HepG2 (cell line): Measurements from ENCODE around the gene IQCK. TPM values are rescaled to one million over a fixed set of nuclear protein-coding genes. Genes with fewer than 3 reads are reported as not detected.

Experiments used
- BCL6 ChIP-seq: IDR thresholded peaks from 2 replicates; pipeline ENCODE4 v1.6.1; 2016; ENCODE audit warnings: missing genetic modification reagents, missing compliant biosample characterization
- DNMT3B ChIP-seq: conservative IDR thresholded peaks from 2 replicates; pipeline ENCODE4 v1.6.1; 2016; ENCODE audit warnings: missing biosample characterization, control low read depth
- EZH2 ChIP-seq: conservative IDR thresholded peaks from 2 replicates; pipeline ENCODE4 v1.6.1; 2012; ENCODE audit warnings: mild to moderate bottlenecking, low read depth, low read length, moderate library complexity
- FOXA1 ChIP-seq, 2 experiments: fragments of 450-650 bp in 1 of 2; sonication (generic) in 1 of 2; formaldehyde crosslinking in 1 of 2; IDR thresholded peaks; 2 replicates each; pipeline versions ENCODE4 v1.4.0 to v1.6.1; 2016 to 2020; ENCODE audit warnings: missing genetic modification reagents in 1 of 2
- KAT7 ChIP-seq: IDR thresholded peaks from 2 replicates; pipeline ENCODE4 v1.6.1; 2018; ENCODE audit warnings: borderline replicate concordance, missing compliant biosample characterization
- NFYC ChIP-seq: IDR thresholded peaks from 2 replicates; pipeline ENCODE4 v1.6.1; 2016; ENCODE audit warnings: missing genetic modification reagents, missing compliant biosample characterization
- PATZ1 ChIP-seq: sonication (generic); formaldehyde crosslinking; IDR thresholded peaks from 2 replicates; pipeline ENCODE4 v1.4.0; 2020; ENCODE audit warnings: missing genetic modification reagents
- PRPF4 ChIP-seq: fragments of 200-400 bp; formaldehyde crosslinking; IDR thresholded peaks from 2 replicates; pipeline ENCODE4 v1.6.1; 2016; ENCODE audit warnings: low read length, low read depth; ENCODE audit not compliant: poor library complexity, severe bottlenecking
- PTBP1 ChIP-seq: fragments of 200-400 bp; formaldehyde crosslinking; IDR thresholded peaks from 2 replicates; pipeline ENCODE4 v1.6.1; 2018; ENCODE audit warnings: low read length, low read depth; ENCODE audit not compliant: poor library complexity, severe bottlenecking
- RXRB ChIP-seq: IDR thresholded peaks from 2 replicates; pipeline ENCODE4 v1.6.1; 2016; ENCODE audit warnings: borderline replicate concordance, missing genetic modification reagents, missing compliant biosample characterization
- TAF15 ChIP-seq: fragments of 200-400 bp; formaldehyde crosslinking; IDR thresholded peaks from one replicate; pipeline ENCODE4 v1.6.1; 2018; ENCODE audit warnings: mild to moderate bottlenecking, low read depth, low read length; ENCODE audit not compliant: poor library complexity, severe bottlenecking
- TBX2 ChIP-seq: sonication (generic); formaldehyde crosslinking; IDR thresholded peaks from 2 replicates; pipeline ENCODE4 v1.5.0; 2020; ENCODE audit warnings: missing genetic modification reagents, mild to moderate bottlenecking, borderline replicate concordance
- YEATS4 ChIP-seq: sonication (generic); formaldehyde crosslinking; IDR thresholded peaks from 2 replicates; pipeline ENCODE4 v1.4.0; 2020; ENCODE audit warnings: missing genetic modification reagents, borderline replicate concordance
- ZNF775 ChIP-seq: sonication (generic); formaldehyde crosslinking; IDR thresholded peaks from 2 replicates; pipeline ENCODE4 v1.4.0; 2020; ENCODE audit warnings: missing genetic modification reagents, mild to moderate bottlenecking, moderate library complexity, borderline replicate concordance
- ZNF780A ChIP-seq: sonication (generic); formaldehyde crosslinking; IDR thresholded peaks from 2 replicates; pipeline ENCODE4 v1.8.0; 2022; ENCODE audit warnings: mild to moderate bottlenecking, missing genetic modification reagents, moderate library complexity
- ZNF788 ChIP-seq: sonication (generic); formaldehyde crosslinking; IDR thresholded peaks from 2 replicates; pipeline ENCODE4 v1.5.0; 2020; ENCODE audit warnings: mild to moderate bottlenecking, missing genetic modification reagents, borderline replicate concordance
- ZNF839 ChIP-seq: sonication (generic); formaldehyde crosslinking; IDR thresholded peaks from 2 replicates; pipeline ENCODE4 v1.4.0; 2020; ENCODE audit warnings: missing genetic modification reagents, mild to moderate bottlenecking, borderline replicate concordance
- polyA plus RNA-seq, 8 experiments: library from polyadenylated mRNA; depleted of rRNA in 3 of 8; stranded (reverse) in 7 of 8; unstranded in 1 of 8; fragments of >200 nt; fragmentation: Illumina TruSeq in 4 of 8; extraction: Trizol in 4 of 8; gene quantifications; 2 replicates each; pipeline versions ENCODE4 v1.2.1 to v1.2.3, GENCODE V29; 2011 to 2016; ENCODE audit warnings: low read depth in 4 of 8, missing spikeins in 1 of 8, mixed read lengths in 1 of 8; ENCODE audit not compliant: insufficient read depth in 1 of 8
- total RNA-seq, 5 experiments: library from RNA; depleted of rRNA; stranded (reverse); fragments of >200 nt; fragmentation: Illumina TruSeq; extraction: Trizol; gene quantifications; 2 replicates each; pipeline ENCODE4 v1.2.3, GENCODE V29; 2016; ENCODE audit warnings: low read depth in 1 of 5
- TF ChIP-seq, protein P1 (sequence below): sonication (generic); formaldehyde crosslinking; IDR thresholded peaks from 2 replicates; pipeline ENCODE4 v1.4.0; 2020; ENCODE audit warnings: mild to moderate bottlenecking, low read depth, missing genetic modification reagents
- TF ChIP-seq, protein P2 (sequence below): sonication (generic); formaldehyde crosslinking; IDR thresholded peaks from 2 replicates; pipeline ENCODE4 v1.8.0; 2022; ENCODE audit warnings: mild to moderate bottlenecking, missing genetic modification reagents, borderline replicate concordance
- TF ChIP-seq, protein P3 (sequence below): IDR thresholded peaks from 2 replicates; pipeline ENCODE4 v1.6.1; 2016; ENCODE audit warnings: low read depth
- TF ChIP-seq, protein P4 (sequence below): IDR thresholded peaks from 2 replicates; pipeline ENCODE4 v1.6.1; 2016; ENCODE audit warnings: missing genetic modification reagents, missing compliant biosample characterization

The IQCK gene
- total and polyA plus RNA-seq, 2 of the 13 experiments (the other 11 are each of a cell fraction or from before 2014, with no cell fraction given) = 5.1 to 7.3 TPM

DNA sequence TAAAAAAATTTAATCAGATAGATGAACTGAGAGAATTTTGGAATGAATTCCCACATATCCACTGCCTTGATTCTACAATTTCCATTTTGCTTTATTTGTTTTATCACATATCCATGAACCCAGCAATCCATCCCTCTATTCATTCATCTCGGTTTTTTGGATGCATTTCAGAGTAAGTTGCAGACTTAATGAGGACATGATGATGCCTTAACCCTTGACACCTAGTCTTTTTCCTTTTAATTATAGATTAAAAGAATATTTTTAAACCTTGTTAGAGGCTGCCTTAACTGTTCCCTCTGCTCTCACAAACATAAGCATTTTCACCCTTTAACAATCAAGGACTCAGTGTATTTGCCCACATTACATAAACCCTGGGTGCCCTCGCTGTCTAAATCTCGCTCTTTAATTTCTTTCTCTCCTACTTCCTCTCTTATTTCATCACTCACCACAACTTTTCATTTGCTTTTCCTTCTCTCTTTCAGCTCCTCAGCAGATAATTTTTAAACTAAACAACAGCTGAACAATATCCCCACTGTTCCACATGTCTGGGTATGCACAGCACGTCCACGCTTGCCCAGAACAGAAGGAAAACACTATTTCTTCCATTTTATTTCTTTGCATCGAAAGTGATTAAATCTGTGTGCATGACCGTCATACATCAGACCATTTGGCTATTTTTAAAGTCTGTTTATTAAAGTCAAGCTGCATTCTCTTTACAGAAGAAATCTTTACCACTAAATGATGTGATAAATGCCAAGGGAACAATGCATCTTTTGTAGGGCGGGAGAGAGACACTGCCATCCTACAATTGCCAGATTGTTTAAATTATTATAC lies 39.9 kb downstream of the IQCK start (continued):
- TF ChIP-seq PATZ1 = peak; percentile 39; the same call in 1 of the 2 replicates
- TF ChIP-seq, protein P1, sequence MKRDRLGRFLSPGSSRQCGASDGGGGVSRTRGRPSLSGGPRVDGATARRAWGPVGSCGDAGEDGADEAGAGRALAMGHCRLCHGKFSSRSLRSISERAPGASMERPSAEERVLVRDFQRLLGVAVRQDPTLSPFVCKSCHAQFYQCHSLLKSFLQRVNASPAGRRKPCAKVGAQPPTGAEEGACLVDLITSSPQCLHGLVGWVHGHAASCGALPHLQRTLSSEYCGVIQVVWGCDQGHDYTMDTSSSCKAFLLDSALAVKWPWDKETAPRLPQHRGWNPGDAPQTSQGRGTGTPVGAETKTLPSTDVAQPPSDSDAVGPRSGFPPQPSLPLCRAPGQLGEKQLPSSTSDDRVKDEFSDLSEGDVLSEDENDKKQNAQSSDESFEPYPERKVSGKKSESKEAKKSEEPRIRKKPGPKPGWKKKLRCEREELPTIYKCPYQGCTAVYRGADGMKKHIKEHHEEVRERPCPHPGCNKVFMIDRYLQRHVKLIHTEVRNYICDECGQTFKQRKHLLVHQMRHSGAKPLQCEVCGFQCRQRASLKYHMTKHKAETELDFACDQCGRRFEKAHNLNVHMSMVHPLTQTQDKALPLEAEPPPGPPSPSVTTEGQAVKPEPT (CRISPR knock-in tag) = no peak
- TF ChIP-seq FOXA1 (IDR thresholded peaks at IDR 0.05) = no peak
- TF ChIP-seq FOXA1 (CRISPR knock-in tag; IDR thresholded peaks at IDR 0.05) = peak; percentile 38; the same call in 1 of the 2 replicates
- TF ChIP-seq ZNF788 = no peak
- no peak for TF ChIP-seq KAT7 (CRISPR knock-in tag)
- no peak for TF ChIP-seq DNMT3B
- no peak for TF ChIP-seq YEATS4 (CRISPR knock-in tag)
- TF ChIP-seq BCL6 = no peak
- peak; percentile 41; the same call in 1 of the 2 replicates for TF ChIP-seq RXRB (CRISPR knock-in tag)
- TF ChIP-seq, protein P2, sequence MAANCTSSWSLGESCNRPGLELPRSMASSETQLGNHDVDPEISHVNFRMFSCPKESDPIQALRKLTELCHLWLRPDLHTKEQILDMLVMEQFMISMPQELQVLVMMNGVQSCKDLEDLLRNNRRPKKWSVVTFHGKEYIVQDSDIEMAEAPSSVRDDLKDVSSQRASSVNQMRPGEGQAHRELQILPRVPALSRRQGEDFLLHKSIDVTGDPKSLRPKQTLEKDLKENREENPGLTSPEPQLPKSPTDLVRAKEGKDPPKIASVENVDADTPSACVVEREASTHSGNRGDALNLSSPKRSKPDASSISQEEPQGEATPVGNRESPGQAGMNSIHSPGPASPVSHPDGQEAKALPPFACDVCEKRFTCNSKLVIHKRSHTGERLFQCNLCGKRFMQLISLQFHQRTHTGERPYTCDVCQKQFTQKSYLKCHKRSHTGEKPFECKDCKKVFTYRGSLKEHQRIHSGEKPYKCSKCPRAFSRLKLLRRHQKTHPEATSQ (CRISPR knock-in tag) = no peak
- TF ChIP-seq ZNF780A (CRISPR knock-in tag) = no peak
- TF ChIP-seq NFYC = no peak
- TF ChIP-seq TAF15 = no peak
- TF ChIP-seq ZNF775 = peak; percentile 96
- TF ChIP-seq TBX2 (CRISPR knock-in tag) = peak; percentile 40; the same call in 1 of the 2 replicates
- no peak for TF ChIP-seq PTBP1
- no peak for TF ChIP-seq EZH2
- TF ChIP-seq PRPF4 = peak; percentile 54
- TF ChIP-seq, protein P3, sequence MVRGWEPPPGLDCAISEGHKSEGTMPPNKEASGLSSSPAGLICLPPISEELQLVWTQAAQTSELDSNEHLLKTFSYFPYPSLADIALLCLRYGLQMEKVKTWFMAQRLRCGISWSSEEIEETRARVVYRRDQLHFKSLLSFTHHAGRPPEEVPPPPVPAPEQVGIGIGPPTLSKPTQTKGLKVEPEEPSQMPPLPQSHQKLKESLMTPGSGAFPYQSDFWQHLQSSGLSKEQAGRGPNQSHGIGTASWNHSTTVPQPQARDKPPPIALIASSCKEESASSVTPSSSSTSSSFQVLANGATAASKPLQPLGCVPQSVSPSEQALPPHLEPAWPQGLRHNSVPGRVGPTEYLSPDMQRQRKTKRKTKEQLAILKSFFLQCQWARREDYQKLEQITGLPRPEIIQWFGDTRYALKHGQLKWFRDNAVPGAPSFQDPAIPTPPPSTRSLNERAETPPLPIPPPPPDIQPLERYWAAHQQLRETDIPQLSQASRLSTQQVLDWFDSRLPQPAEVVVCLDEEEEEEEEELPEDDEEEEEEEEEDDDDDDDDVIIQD (CRISPR knock-in tag) = peak; percentile 13; the same call in 1 of the 2 replicates
- no peak for TF ChIP-seq ZNF839 (CRISPR knock-in tag)
- TF ChIP-seq, protein P4, sequence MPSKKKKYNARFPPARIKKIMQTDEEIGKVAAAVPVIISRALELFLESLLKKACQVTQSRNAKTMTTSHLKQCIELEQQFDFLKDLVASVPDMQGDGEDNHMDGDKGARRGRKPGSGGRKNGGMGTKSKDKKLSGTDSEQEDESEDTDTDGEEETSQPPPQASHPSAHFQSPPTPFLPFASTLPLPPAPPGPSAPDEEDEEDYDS (CRISPR knock-in tag) = no peak
